Parathyroid adenoma (tissue), 2 donors: ENCODE data around the gene MUC20.

Experiments used
- H2AFZ ChIP-seq: fragments of 300-600 bp; sonication (generic); one replicate; pipeline ENCODE4 v1.7.0; 2017; ENCODE audit warnings: antibody characterized with exemption, mild to moderate bottlenecking
- H3K27ac ChIP-seq: fragments of 300-600 bp; sonication (generic); one replicate; pipeline ENCODE4 v1.7.0; 2017
- H3K27me3 ChIP-seq: fragments of 300-600 bp; sonication (generic); one replicate; pipeline ENCODE4 v1.7.0; 2017; ENCODE audit warnings: low read length; ENCODE audit not compliant: control insufficient read depth, insufficient read depth
- H3K36me3 ChIP-seq: fragments of 300-600 bp; sonication (generic); one replicate; pipeline ENCODE4 v1.7.0; 2017; ENCODE audit warnings: low read length; ENCODE audit not compliant: control insufficient read depth, insufficient read depth
- H3K4me1 ChIP-seq: fragments of 300-600 bp; sonication (generic); one replicate; pipeline ENCODE4 v1.7.0; 2017; ENCODE audit warnings: control low read depth
- H3K4me2 ChIP-seq: fragments of 300-600 bp; sonication (generic); one replicate; pipeline ENCODE4 v1.7.0; 2017; ENCODE audit warnings: low read length
- H3K4me3 ChIP-seq: fragments of 300-600 bp; sonication (generic); one replicate; pipeline ENCODE4 v1.7.0; 2017; ENCODE audit warnings: low read depth, low read length
- H3K79me2 ChIP-seq: fragments of 300-600 bp; sonication (generic); one replicate; pipeline ENCODE4 v1.7.0; 2017; ENCODE audit warnings: control low read depth
- H3K9ac ChIP-seq: fragments of 300-600 bp; sonication (generic); one replicate; pipeline ENCODE4 v1.7.0; 2017; ENCODE audit warnings: mild to moderate bottlenecking
- H3K9me3 ChIP-seq: fragments of 300-600 bp; sonication (generic); one replicate; pipeline ENCODE4 v1.7.0; 2017; ENCODE audit warnings: low read length; ENCODE audit not compliant: control insufficient read depth
- CTCF ChIP-seq: fragments of 300-600 bp; sonication (generic); IDR thresholded peaks from one replicate; pipeline ENCODE4 v1.7.0; 2017; ENCODE audit warnings: antibody characterized with exemption, mild to moderate bottlenecking
- donor health status: primary hyperparathyroidism.

MUC20 gene

GRCh38 chr3:195750797-195751520, 30.2 kb downstream of the MUC20 start:
- no peaks in the 10 kb centered on the region for H3K79me2 ChIP-seq
- no peak overlapping the region for H3K27ac ChIP-seq
- TF ChIP-seq CTCF, result no peak
- H2AFZ ChIP-seq, result no peak overlapping the region
- H3K4me1 ChIP-seq, result no peaks in the 10 kb centered on the region
- H3K9ac ChIP-seq, result no peak overlapping the region
- no peak overlapping the region for H3K4me2 ChIP-seq
- no peaks in the 10 kb centered on the region for H3K9me3 ChIP-seq
- H3K4me3 ChIP-seq, result no peak overlapping the region
- H3K27me3 ChIP-seq, result no peaks in the 10 kb centered on the region
- no peaks in the 10 kb centered on the region for H3K36me3 ChIP-seq

- no peak for TF ChIP-seq CTCF
- H3K9ac ChIP-seq, result no peak overlapping the region
- no peaks in the 10 kb centered on the region for H3K36me3 ChIP-seq
Measured at GRCh38 chr3:195751560-195751959, 30.8 kb downstream of the MUC20 start.

GRCh38 chr3:195752066-195752465, 31.3 kb downstream of the MUC20 start:
- Histone ChIP-seq H3K27me3 (no peaks in the 10 kb centered on the region), H3K4me2 (no peak overlapping the region), H3K36me3 (no peaks in the 10 kb centered on the region), H3K79me2 (no peaks in the 10 kb centered on the region), H3K27ac (no peak overlapping the region), H3K4me3 (no peak overlapping the region), H2AFZ (no peak overlapping the region), H3K9me3 (no peaks in the 10 kb centered on the region), H3K9ac (no peak overlapping the region), H3K4me1 (no peaks in the 10 kb centered on the region)
- TF ChIP-seq CTCF, result no peak

More at GRCh38 chr3:195751560-195751959, 30.8 kb downstream of the MUC20 start:
- Histone ChIP-seq H2AFZ (no peak overlapping the region), H3K4me2 (no peak overlapping the region), H3K9me3 (no peaks in the 10 kb centered on the region), H3K4me3 (no peak overlapping the region), H3K27me3 (no peaks in the 10 kb centered on the region), H3K27ac (no peak overlapping the region), H3K79me2 (no peaks in the 10 kb centered on the region), H3K4me1 (no peaks in the 10 kb centered on the region)

- Histone ChIP-seq H3K27ac (no peak overlapping the region), H2AFZ (no peak overlapping the region), H3K36me3 (no peaks in the 10 kb centered on the region), H3K9me3 (no peaks in the 10 kb centered on the region), H3K9ac (no peak overlapping the region), H3K4me1 (no peaks in the 10 kb centered on the region), H3K4me2 (no peak overlapping the region), H3K27me3 (peaks cover 3% of the 10 kb centered on the region), H3K79me2 (no peaks in the 10 kb centered on the region), H3K4me3 (no peak overlapping the region)
- no peak for TF ChIP-seq CTCF
Measured at GRCh38 chr3:195752546-195753331, 32.0 kb downstream of the MUC20 start.
